ENCODE measurements around the gene FOSB. TPM values are rescaled to one million over a fixed set of nuclear protein-coding genes. Genes with fewer than 3 reads are reported as not detected.
A peak's percentile ranks its signal among the peaks of the same experiment; 100 is the strongest.

The FOSB gene
- total and polyA plus RNA-seq, 9 of the 15 experiments (the other 6 are each of a cell fraction or from before 2014, with no cell fraction given), result 0.11 to 2.7 (median 0.73) TPM

GRCh38 chr19:45443462-45444317 lies 24.1 kb upstream of the FOSB start (continued):
- TF ChIP-seq CTCFL (IDR thresholded peaks at IDR 0.05; ENCODE audit: borderline replicate concordance, insufficient read depth, low read depth, low read length, poor library complexity, severe bottlenecking) (no peak), CEBPZ (IDR thresholded peaks at IDR 0.05; ENCODE audit: borderline replicate concordance, low read depth, low read length) (no peak), ZNF324 (CRISPR knock-in tag; IDR thresholded peaks at IDR 0.05) (no peak), ZNF23 (CRISPR knock-in tag; IDR thresholded peaks at IDR 0.05) (no peak), ZNF436 (CRISPR knock-in tag; IDR thresholded peaks at IDR 0.05) (no peak), RBM22 (IDR thresholded peaks at IDR 0.05; ENCODE audit: low read depth, low read length, poor library complexity, severe bottlenecking) (no peak), CAMTA2 (CRISPR knock-in tag; conservative IDR thresholded peaks at IDR 0.05) (no peak), BCLAF1 (IDR thresholded peaks at IDR 0.05; ENCODE audit: borderline replicate concordance in 1 of 2, control insufficient read depth in 1 of 2, low read depth in 2 of 2, low read length in 1 of 2) (no peak), ELF2 (CRISPR knock-in tag; IDR thresholded peaks at IDR 0.05) (no peak), XRCC5 (IDR thresholded peaks at IDR 0.05; ENCODE audit: low read depth, low read length) (peak; percentile 45; the same call in 1 of the 2 replicates), E2F8 (IDR thresholded peaks at IDR 0.05; ENCODE audit: low read depth, partially characterized antibody) (no peak), ELF4 (CRISPR knock-in tag; IDR thresholded peaks at IDR 0.05) (peak; percentile 58; the same call in 1 of the 2 replicates), HMG20B (CRISPR knock-in tag; IDR thresholded peaks at IDR 0.05) (no peak)
